Muscle layer of duodenum (tissue), 2 donors: ENCODE results near the gene TLE4.
"Not testable (repeated sequence)": the region's sequence is repeated elsewhere in the genome, so short reads cannot be mapped to it uniquely, and the experiment has no call there.

Experiments used
- H3K27ac ChIP-seq: one replicate; pipeline ENCODE4 v1.7.0; 2013; ENCODE audit warnings: mild to moderate bottlenecking, low read length
- H3K27me3 ChIP-seq: one replicate; pipeline ENCODE4 v1.7.0; 2013; ENCODE audit warnings: low read depth, mild to moderate bottlenecking, control low read depth, low read length
- H3K36me3 ChIP-seq, 2 donors: one replicate each; pipeline ENCODE4 v1.7.0; 2013; ENCODE audit warnings: low read length in 2 of 2, control low read depth in 1 of 2, mild to moderate bottlenecking in 1 of 2; ENCODE audit not compliant: insufficient read depth in 2 of 2, control insufficient read depth in 1 of 2
- H3K4me1 ChIP-seq, 2 donors: one replicate each; pipeline ENCODE4 v1.7.0; 2013; ENCODE audit warnings: low read length in 2 of 2, mild to moderate bottlenecking in 2 of 2, control low read depth in 1 of 2, moderate library complexity in 1 of 2; ENCODE audit not compliant: insufficient read depth in 2 of 2, control insufficient read depth in 1 of 2
- H3K4me3 ChIP-seq, 2 donors: one replicate each; pipeline ENCODE4 v1.7.0; 2013; ENCODE audit warnings: low read length in 2 of 2, low read depth in 1 of 2, mild to moderate bottlenecking in 1 of 2
- H3K9me3 ChIP-seq, 2 donors: one replicate each; pipeline ENCODE4 v1.7.0; 2013; ENCODE audit warnings: low read length in 2 of 2, control low read depth in 1 of 2, mild to moderate bottlenecking in 1 of 2; ENCODE audit not compliant: control insufficient read depth in 1 of 2
- donor health status: healthy.

TLE4 gene

DNA sequence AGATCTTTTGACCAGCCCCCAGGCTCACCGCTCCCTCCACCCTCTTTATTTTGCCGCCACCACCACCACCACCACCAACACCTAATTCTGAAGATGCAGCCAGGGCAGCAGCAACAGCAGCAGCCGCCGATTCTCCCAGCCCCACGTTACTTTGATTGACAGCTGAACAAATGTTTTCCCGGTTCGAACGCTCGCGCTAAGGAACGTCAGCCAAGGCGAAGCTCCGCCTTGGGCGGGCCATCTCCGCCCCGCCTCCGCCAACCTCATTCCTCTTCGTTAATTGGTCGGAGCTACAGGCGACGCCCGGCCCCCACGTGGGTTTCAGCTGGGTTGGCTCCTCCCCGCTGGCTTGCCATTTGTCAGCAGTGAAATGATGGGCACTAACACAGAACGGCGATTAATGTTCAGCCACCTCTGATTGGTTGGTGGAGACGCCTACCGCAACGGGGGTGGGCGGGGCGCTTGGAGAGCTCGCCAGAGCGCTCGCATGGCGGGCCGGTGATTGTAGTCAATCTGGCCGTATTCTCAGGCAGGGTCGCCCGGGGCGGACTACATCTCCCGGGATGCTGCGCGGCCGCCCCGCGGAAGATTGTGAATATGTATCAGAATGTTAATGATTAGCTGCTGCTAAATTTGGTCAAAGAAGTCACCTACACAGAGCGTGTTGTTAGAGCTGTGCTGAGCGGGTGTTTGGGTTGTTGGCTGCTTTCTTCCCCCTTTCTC is at the start of gene TLE4:
Gene TLE4 (plus strand): TSS at position 657 of the 723 bp plus-strand sequence. CDS start 826 bp downstream, outside the sequence.
- Histone ChIP-seq H3K27ac (peak within 1 kb of the TSS; percentile 100), H3K27me3 (no peaks in the 10 kb centered on the region), H3K4me3 (peak within 1 kb of the TSS; percentile 84 to 97), H3K36me3 (peaks cover 0 to 4% of the 10 kb centered on the region in 2 donors), H3K9me3 (no peaks in the 10 kb centered on the region), H3K4me1 (peaks cover 0 to 13% of the 10 kb centered on the region in 2 donors)

DNA sequence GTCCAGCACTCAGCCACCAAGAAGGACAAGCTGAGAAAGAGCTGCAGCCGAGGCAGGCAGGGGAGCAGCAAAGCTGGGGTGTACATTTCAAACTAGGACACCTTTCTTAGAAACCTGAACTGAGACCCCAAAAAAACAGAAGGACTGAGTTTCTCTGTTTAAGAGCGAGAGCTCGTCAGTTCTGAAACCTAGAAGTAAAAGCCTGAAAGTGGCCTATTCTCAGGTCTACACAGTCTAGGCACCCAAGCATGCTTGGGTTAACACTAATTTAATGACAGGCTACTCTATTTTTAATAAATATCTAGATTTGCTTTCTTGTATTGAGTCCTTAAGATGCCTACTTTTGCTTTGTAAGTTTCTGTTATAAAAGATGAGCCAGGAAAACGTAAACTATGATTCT is 49.0 kb upstream of the TLE4 start:
- H3K36me3 ChIP-seq: no peaks in the 10 kb centered on the region
- no peaks in the 10 kb centered on the region for H3K27me3 ChIP-seq
- peaks cover 0 to 9% of the 10 kb centered on the region in 2 donors for H3K9me3 ChIP-seq
- no peak overlapping the region for H3K4me3 ChIP-seq
- no peak overlapping the region for H3K27ac ChIP-seq
- no peaks in the 10 kb centered on the region for H3K4me1 ChIP-seq

DNA sequence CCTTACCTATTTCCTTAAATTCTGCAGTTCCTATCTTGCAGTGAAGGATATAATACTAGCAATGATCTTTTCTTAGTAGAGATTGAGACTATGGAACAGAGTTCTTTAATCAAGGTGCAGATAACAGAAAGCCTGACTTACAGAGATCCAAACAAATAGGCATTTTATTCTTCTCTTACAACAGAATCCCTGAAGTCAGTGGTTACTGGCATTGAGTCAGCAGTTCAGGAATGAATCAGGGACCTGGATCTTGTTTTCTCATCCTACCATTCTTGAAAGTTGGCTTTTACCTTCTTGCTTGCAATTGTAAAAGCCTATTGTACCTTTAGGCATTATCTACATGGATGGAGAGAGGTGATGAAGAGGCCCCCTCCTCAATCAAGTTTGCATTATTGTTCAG is 47.5 kb upstream of the TLE4 start:
- H3K4me3 ChIP-seq: no peak overlapping the region
- H3K4me1 ChIP-seq: no peaks in the 10 kb centered on the region
- H3K27me3 ChIP-seq: no peaks in the 10 kb centered on the region
- H3K36me3 ChIP-seq: no peaks in the 10 kb centered on the region
- H3K9me3 ChIP-seq: peaks cover 0 to 9% of the 10 kb centered on the region in 2 donors
- no peak overlapping the region for H3K27ac ChIP-seq

DNA sequence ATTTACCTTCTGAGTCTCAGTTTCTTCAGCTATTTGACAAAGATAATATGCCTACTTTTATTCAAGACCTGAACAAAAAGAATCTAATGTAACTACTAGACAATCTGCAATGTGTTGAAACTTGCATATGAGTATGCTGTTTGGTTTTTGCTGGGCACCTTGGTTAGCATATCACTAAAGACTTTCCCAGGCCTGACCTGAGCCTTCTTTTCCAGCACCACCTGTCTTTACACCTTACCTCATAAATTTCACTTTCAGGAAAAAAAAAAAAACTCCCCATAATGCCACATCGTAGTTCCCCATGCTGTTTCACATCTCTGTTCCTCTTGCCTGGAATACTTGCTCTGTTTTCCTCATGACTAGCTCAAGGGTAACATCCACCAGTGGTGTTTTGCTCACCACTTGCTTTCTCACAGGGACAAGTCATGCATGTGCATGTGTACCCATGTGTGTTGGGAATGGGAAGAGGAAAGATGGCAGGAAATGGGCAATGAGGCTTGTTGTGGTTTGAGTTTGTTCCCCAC is 45.6 kb upstream of the TLE4 start:
- Histone ChIP-seq H3K4me1 (no peaks in the 10 kb centered on the region), H3K36me3 (no peaks in the 10 kb centered on the region), H3K27me3 (no peaks in the 10 kb centered on the region), H3K9me3 (peaks cover 0 to 9% of the 10 kb centered on the region in 2 donors), H3K4me3 (no peak overlapping the region), H3K27ac (no peak overlapping the region)

DNA sequence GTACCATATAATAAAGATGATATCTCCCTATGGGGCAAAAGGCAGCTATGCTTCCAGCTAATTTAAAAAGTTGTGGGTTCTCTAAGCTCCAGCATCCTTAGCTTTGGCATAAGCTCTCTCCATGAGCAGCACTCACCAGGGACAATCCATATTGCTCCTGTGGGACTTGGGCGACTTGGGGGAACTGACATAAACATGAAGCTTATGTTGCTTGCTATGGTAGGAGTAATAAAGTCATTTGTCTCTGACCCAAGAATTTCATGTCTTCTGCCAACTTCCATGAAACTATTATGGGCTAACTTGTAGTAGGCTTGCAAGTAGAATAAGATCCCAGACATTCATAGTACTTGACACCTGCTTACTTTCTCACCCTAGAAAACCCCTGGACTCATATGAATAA is 36.2 kb upstream of the TLE4 start:
- Histone ChIP-seq H3K9me3 (peaks cover 0 to 7% of the 10 kb centered on the region in 2 donors), H3K36me3 (no peaks in the 10 kb centered on the region), H3K4me3 (no peak overlapping the region), H3K4me1 (no peaks in the 10 kb centered on the region), H3K27me3 (no peaks in the 10 kb centered on the region), H3K27ac (no peak overlapping the region)

DNA sequence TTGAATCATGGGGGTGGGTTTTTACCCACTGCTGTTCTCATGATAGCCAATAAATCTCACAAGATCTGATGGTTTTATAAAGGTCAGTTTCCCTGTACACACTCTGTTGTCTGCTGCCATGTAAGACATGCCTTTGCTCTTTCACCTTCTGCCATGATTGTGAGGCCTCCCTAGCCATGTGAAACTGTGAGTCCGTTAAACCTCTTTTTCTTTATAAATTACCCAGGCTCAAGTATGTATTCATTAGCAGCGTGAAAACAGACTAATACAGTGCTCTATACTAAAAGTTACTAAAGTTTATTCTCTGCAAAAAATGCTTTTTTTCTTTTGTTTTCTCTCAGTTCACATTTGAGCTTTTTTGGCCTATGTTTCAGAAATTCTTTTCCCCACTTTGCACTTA is 33.9 kb upstream of the TLE4 start:
- no peaks in the 10 kb centered on the region for H3K4me1 ChIP-seq
- no peaks in the 10 kb centered on the region for H3K36me3 ChIP-seq
- no peaks in the 10 kb centered on the region for H3K27me3 ChIP-seq
- H3K9me3 ChIP-seq: peaks cover 0 to 7% of the 10 kb centered on the region in 2 donors
- no peak overlapping the region for H3K4me3 ChIP-seq
- no peak overlapping the region for H3K27ac ChIP-seq

DNA sequence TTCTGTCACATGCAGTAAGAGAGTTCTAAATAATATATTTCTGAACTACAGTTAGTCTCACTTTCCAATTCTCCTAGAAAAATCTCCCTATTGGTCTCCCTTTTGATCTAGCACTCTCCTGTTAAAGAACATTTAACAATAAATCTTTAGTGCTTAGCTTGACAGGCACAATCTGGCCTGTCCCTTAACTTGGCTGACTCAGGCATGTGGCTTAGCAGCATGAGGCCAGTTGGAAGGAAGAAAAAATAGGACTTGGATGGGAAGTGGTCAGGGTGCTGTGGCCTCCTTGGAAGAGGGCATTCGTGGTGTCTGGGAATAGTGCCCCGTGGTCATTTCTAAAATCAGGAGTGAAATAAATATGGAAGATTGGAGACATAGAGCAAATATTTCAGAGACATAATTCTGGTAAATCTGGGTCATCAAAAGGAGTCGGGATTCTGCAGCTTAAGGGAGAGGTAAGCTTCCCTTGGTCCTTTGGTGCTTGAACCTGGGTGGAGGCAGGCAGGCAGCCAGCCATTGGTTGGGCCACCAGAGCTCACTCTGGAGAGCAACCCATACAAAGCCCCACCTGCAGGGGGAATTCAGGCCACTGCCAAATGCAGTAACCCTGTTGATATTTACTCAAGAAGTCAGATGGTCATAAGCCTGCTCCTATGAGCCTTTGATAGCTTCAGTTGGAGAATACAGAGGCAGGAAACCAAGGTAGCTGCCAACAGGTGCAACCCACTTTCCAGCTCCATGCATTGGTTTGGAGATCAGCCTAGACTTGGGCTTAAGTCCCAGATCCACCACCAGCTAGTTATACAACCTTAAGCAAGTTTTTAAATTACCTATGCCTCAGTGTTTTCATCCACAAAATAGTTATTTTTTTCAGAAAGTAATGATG is 28.8 kb upstream of the TLE4 start:
- peaks cover 0 to 2% of the 10 kb centered on the region in 2 donors for H3K9me3 ChIP-seq
- H3K27me3 ChIP-seq: no peaks in the 10 kb centered on the region
- H3K4me1 ChIP-seq: no peaks in the 10 kb centered on the region
- H3K4me3 ChIP-seq: no peak overlapping the region
- no peak overlapping the region for H3K27ac ChIP-seq
- H3K36me3 ChIP-seq: no peaks in the 10 kb centered on the region

DNA sequence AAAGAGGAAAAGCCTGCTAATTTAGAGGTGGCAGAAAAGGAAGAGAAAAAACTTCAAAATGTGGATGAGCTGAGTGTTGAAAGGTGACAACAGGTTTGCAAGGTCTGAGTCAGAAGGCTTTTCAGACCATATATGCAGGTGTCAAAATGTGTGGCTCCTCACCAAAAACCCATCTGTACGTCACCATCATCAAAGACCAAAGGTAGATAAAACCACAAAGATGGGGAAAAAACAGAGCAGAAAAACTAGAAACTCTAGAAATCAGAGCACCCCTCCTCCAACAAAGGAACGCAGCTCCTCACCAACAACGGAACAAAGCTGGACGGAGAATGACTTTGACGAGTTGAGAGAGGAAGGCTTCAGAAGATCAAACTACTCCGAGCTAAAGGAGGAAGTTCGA is 27.4 kb upstream of the TLE4 start:
- not testable (repeated sequence) for H3K27me3 ChIP-seq, H3K9me3 ChIP-seq, H3K4me3 ChIP-seq, H3K27ac ChIP-seq, H3K4me1 ChIP-seq, H3K36me3 ChIP-seq

DNA sequence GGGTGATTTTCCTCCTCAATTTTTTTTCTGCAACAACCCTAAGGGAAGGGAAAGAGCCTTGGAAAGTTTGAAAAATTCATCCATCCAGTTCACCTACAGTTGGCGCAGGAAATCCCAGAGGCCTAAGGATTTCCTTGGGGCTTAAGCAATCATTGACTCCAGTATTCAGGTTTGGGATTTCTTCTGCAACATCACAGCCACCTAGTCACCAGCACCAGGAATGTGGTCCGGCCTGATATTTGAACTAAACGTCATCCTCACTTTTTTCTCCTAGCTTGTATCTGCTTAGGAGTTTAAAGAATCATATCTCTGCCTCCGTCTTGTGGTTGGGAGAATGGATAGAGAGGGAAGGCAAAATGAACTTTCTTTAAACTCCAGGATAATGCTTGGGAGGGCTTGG is 20.2 kb upstream of the TLE4 start:
- Histone ChIP-seq H3K9me3 (peaks cover 0 to 9% of the 10 kb centered on the region in 2 donors), H3K36me3 (no peaks in the 10 kb centered on the region), H3K27ac (no peak overlapping the region)

DNA sequence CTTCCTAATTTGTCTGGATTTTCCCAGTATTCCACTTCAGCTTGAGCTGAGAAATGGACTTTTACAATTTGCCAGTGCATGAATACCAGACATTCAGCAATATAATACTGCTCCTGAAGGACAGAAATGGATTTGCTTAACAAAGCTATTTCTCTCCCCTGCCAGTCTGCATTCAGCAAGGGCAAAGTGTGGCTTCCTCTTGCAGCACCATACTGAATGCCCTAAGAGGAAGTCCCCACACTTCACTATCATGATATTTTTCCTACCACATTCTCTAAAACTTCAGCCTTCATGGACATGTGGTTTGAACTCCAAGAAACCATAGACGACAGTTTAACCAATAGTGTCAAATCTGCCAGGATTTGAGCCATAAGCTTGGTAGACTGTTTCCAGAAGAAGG is 19.8 kb upstream of the TLE4 start:
- H3K4me1 ChIP-seq: no peaks in the 10 kb centered on the region
- H3K27me3 ChIP-seq: no peaks in the 10 kb centered on the region
- H3K9me3 ChIP-seq: peaks cover 0 to 9% of the 10 kb centered on the region in 2 donors
- H3K36me3 ChIP-seq: no peaks in the 10 kb centered on the region
- H3K27ac ChIP-seq: no peak overlapping the region
- no peak overlapping the region for H3K4me3 ChIP-seq

More for the DNA sequence above, 20.2 kb upstream of the TLE4 start:
- Histone ChIP-seq H3K4me1 (no peaks in the 10 kb centered on the region), H3K27me3 (no peaks in the 10 kb centered on the region), H3K4me3 (no peak overlapping the region)

DNA sequence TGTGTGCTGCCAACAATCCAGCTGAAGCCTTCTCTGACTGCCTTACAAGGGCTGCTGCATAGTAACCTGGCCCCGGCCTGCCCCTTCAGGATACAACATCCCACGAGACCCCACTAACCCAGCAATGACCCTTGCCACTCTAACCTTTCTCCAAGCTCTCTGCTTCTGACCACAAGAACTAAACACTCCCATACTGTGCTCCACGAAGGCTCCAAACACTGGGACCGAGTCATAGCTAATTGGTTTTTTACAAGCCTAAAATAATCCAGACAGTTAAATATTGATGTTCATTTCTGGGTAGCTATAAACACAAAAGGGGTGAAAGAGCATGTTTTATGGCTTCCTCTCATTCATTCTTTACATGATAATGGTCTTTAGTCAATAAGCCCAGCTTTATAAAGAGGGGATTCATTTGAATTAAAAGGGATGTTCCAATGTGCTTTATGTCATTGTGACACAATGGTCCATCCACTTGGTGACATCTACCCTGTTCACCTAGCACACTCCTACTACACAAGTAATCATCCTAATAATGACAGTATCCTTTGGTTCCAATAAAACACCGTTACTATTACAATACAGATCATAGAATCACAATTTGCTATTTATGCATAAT is 16.2 kb upstream of the TLE4 start:
- peaks cover 0 to 6% of the 10 kb centered on the region in 2 donors for H3K9me3 ChIP-seq
- no peaks in the 10 kb centered on the region for H3K27me3 ChIP-seq
- H3K4me3 ChIP-seq: no peak overlapping the region
- no peak overlapping the region for H3K27ac ChIP-seq
- no peaks in the 10 kb centered on the region for H3K4me1 ChIP-seq
- no peaks in the 10 kb centered on the region for H3K36me3 ChIP-seq
